Right atrium auricular region (tissue), 2 donors: Measurements from ENCODE around the gene FHDC1. TPM values are rescaled to one million over a fixed set of nuclear protein-coding genes. Genes with fewer than 3 reads are reported as not detected.

Experiments
- DNase-seq: peaks from one replicate; pipeline ENCODE4 v3.0.0-alpha.2; 2019; ENCODE audit warnings: low spot score
- H3K27ac ChIP-seq, 2 donors: fragments of 200-600 bp; sonication (generic); 1 replicate in 1 of 2; 2 replicates in 1 of 2; pipeline ENCODE4 v1.5.1; 2016 to 2019
- H3K27me3 ChIP-seq, 2 donors: fragments of 200-600 bp; sonication (generic); one replicate each; pipeline versions ENCODE4 v1.5.1 to v1.6.0; 2017 to 2019
- H3K36me3 ChIP-seq: fragments of 200-600 bp; sonication (generic); one replicate; pipeline ENCODE4 v1.5.1; 2016
- H3K4me1 ChIP-seq, 2 donors: fragments of 200-600 bp; sonication (generic); one replicate each; pipeline versions ENCODE4 v1.5.1 to v1.6.0; 2017 to 2019
- H3K4me3 ChIP-seq, 2 donors: fragments of 200-600 bp; sonication (generic); 1 replicate in 1 of 2; 2 replicates in 1 of 2; pipeline ENCODE4 v1.5.1; 2017 to 2019; ENCODE audit warnings: mild to moderate bottlenecking in 1 of 2, moderate library complexity in 1 of 2
- H3K9me3 ChIP-seq, 2 donors: fragments of 200-600 bp; sonication (generic); one replicate each; pipeline ENCODE4 v1.5.1; 2019
- CTCF ChIP-seq, 2 donors: fragments of 200-600 bp; sonication (generic); IDR thresholded peaks; one replicate each; pipeline ENCODE4 v1.5.1; 2019; ENCODE audit warnings: antibody characterized with exemption in 2 of 2
- total RNA-seq, 2 donors: library from RNA; depleted of rRNA; stranded (reverse); fragments of >200 nt; gene quantifications; one replicate each; pipeline ENCODE4 v1.1.0, GENCODE V29; 2016

The FHDC1 gene
- total RNA-seq, 2 donors from 2014 or later, result 0.33 to 0.90 TPM

- no peaks in the 10 kb centered on the region for H3K9me3 ChIP-seq
- no peak overlapping the region for H3K27ac ChIP-seq
- H3K36me3 ChIP-seq, result no peaks in the 10 kb centered on the region
- no peak for TF ChIP-seq CTCF (IDR thresholded peaks at IDR 0.05)
- H3K27me3 ChIP-seq, result no peaks in the 10 kb centered on the region
- H3K4me3 ChIP-seq, result no peak overlapping the region
- DNase-seq, result no peak
- H3K4me1 ChIP-seq, result no peaks in the 10 kb centered on the region
These were observed 11.2 kb downstream of the FHDC1 start for GRCh38 chr4:152947311-152947710.

- no peaks in the 10 kb centered on the region for H3K4me1 ChIP-seq
- H3K9me3 ChIP-seq, result no peaks in the 10 kb centered on the region
- no peak for TF ChIP-seq CTCF (IDR thresholded peaks at IDR 0.05)
- H3K4me3 ChIP-seq, result no peak overlapping the region
- H3K27me3 ChIP-seq, result no peaks in the 10 kb centered on the region
- no peak overlapping the region for H3K27ac ChIP-seq
- no peaks in the 10 kb centered on the region for H3K36me3 ChIP-seq
- no peak for DNase-seq
These were observed 13.8 kb downstream of the FHDC1 start for GRCh38 chr4:152949930-152950329.

GRCh38 chr4:152950402-152951274, 14.5 kb downstream of the FHDC1 start:
- Histone ChIP-seq H3K4me3 (no peak overlapping the region), H3K4me1 (no peaks in the 10 kb centered on the region), H3K27me3 (no peaks in the 10 kb centered on the region), H3K27ac (no peak overlapping the region), H3K9me3 (no peaks in the 10 kb centered on the region), H3K36me3 (no peaks in the 10 kb centered on the region)
- TF ChIP-seq CTCF (IDR thresholded peaks at IDR 0.05), result no peak
- no peak for DNase-seq

- H3K36me3 ChIP-seq, result no peaks in the 10 kb centered on the region
- H3K4me1 ChIP-seq, result peaks cover 0 to 1% of the 10 kb centered on the region in 2 donors
- no peak for DNase-seq
- no peak overlapping the region for H3K27ac ChIP-seq
- no peak overlapping the region for H3K4me3 ChIP-seq
- no peaks in the 10 kb centered on the region for H3K9me3 ChIP-seq
- no peaks in the 10 kb centered on the region for H3K27me3 ChIP-seq
- TF ChIP-seq CTCF (IDR thresholded peaks at IDR 0.05), result no peak
These were observed 15.2 kb downstream of the FHDC1 start for GRCh38 chr4:152951348-152951747.

GRCh38 chr4:152953514-152953913, 17.4 kb downstream of the FHDC1 start:
- H3K4me3 ChIP-seq, result no peak overlapping the region
- H3K36me3 ChIP-seq, result no peaks in the 10 kb centered on the region
- H3K27me3 ChIP-seq, result no peaks in the 10 kb centered on the region
- no peak for TF ChIP-seq CTCF (IDR thresholded peaks at IDR 0.05)
- peaks cover 0 to 23% of the 10 kb centered on the region in 2 donors for H3K4me1 ChIP-seq
- DNase-seq, result no peak
- H3K27ac ChIP-seq, result no peak overlapping the region
- no peaks in the 10 kb centered on the region for H3K9me3 ChIP-seq
